ENCODE data around the gene LMNA. TPM values are rescaled to one million over a fixed set of nuclear protein-coding genes. Genes with fewer than 3 reads are reported as not detected.

The LMNA gene
- total RNA-seq, 1 experiment from 2014 or later: 499 TPM

DNA sequence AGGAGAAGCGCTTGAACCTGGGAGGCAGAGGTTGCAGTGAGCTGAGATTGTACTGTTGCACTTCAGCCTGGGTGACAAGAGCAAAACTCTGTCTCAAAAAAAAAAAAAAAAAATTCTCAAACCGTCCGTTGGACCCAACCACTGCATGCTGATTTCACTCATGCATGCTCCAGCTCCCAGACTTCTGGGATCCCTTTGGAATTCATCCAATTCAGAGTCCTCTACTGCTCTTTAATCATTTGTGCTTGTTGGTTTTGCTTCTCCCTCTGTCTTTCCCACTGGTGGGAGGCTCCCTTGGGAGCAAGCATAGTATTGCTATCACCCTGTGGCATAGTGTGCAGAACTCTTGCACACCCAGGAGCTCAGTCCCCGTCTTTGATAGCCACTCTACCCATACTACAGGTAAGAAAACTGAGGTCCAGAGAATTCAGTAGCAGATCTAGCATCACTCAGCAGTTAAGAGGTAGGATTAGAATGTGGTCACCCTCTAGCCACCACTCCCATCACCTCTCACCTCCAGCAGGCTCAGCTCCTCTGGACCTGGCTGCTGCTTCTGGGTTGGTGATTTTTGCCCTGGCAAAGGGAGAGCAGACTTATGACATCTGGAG, 3.1 kb upstream of the LMNA start:
- intact Hi-C loops (cut with micrococcal nuclease; ENCODE audit: unreplicated experiment): no loop called here
- no peaks in the 10 kb centered on the region for H3K9me3 Mint-ChIP-seq (ENCODE audit: low read depth, unreplicated experiment)
- CTCF ChIA-PET: interaction anchor here (0.6 to 1.6 kb wide), 2 partner anchors 15 kb away, joined by 3 to 6 read pairs; no protein-coding TSS in a partner anchor
- no peak overlapping the region for H3K4me3 Mint-ChIP-seq (ENCODE audit: low read depth, unreplicated experiment)
- peaks cover 45% of the 10 kb centered on the region for H3K36me3 Mint-ChIP-seq (ENCODE audit: insufficient read depth, unreplicated experiment)
- TF ChIP-seq, protein P1, sequence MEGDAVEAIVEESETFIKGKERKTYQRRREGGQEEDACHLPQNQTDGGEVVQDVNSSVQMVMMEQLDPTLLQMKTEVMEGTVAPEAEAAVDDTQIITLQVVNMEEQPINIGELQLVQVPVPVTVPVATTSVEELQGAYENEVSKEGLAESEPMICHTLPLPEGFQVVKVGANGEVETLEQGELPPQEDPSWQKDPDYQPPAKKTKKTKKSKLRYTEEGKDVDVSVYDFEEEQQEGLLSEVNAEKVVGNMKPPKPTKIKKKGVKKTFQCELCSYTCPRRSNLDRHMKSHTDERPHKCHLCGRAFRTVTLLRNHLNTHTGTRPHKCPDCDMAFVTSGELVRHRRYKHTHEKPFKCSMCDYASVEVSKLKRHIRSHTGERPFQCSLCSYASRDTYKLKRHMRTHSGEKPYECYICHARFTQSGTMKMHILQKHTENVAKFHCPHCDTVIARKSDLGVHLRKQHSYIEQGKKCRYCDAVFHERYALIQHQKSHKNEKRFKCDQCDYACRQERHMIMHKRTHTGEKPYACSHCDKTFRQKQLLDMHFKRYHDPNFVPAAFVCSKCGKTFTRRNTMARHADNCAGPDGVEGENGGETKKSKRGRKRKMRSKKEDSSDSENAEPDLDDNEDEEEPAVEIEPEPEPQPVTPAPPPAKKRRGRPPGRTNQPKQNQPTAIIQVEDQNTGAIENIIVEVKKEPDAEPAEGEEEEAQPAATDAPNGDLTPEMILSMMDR (IDR thresholded peaks at IDR 0.05; ENCODE audit: unreplicated experiment): no peak
- peak overlapping the region; percentile 19 for H3K27ac Mint-ChIP-seq (ENCODE audit: unreplicated experiment)
- no peak for DNase-seq
- no peaks in the 10 kb centered on the region for H3K27me3 Mint-ChIP-seq (ENCODE audit: unreplicated experiment)
- peaks cover 57% of the 10 kb centered on the region for H3K4me1 Mint-ChIP-seq (ENCODE audit: low read depth, unreplicated experiment)
- no TSS peak for BruUV-seq (replicated peaks)

DNA sequence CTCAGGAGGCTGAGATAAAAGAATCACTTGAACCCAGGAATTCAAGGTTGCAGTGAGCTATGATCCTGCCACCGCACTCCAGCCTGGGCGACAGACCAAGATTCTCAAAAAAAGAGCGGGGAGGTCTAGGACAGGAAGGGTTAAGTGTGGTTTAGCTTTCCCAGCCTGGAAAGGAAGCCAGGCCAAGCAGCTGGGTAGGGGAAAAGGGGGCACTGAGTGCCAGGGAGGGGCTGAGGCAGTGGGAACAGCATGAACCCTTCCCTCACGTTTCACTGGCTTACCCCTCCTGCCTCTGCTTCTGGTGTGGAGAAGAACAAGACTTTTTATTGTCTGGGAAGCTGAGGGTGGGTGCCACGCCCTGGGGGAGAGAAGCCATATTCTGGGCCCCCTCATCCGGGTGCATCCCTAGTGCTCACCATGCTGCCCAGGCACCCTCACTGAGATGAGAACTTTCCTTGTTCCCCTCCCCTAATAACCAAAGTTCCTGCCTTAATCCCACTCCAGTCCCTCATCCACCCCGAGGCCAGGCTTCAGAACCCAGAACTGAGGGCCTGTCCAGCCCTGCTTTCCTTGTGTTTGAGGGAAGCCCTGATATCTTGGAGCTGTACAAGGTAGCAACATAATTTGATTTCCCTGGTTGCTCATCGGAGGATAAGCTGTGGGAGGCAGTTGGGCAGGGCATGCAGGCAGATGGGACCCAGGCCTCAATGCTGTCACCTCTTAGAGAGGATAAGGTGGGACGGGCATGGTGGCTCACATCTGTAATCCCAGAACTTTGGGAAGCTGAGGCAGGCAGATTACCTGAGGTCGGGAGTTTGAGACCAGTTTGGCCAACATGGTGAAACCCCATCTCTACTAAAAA, 2.0 kb upstream of the LMNA start:
- no peak for DNase-seq

DNA sequence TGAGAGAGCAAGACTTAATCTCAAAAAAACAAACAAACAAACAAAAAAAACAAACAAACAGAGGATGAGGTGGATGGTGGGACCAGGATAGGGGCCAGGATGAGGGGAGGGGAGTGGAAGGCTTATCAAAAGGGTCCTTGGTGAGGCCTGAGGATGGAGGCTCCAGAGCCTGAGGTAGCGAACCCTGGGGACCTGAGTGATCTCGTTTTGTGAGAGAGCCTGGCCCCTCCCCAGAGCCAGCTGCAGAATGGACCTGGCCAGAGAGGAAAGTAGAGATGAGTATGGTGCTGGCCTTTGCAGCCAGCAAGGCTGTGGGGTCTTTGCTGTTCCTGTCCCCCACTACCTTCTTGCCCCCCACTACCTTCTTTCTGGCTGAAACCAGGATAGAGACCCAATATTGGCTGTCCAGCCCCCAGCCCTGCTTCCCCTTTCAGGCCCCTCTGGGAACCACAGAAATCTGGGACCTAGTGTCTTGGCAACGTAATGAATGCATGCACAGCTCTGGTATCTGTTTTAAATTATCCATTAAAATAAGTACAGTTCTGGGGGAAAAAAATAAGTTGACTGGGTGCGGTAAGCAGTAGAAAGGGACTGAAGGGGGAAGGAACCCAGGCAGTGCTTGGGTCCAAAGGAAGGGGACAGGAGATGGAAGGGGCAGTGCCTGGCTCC, 1.1 kb upstream of the LMNA start:
- Mint-ChIP-seq H3K36me3 (ENCODE audit: insufficient read depth, unreplicated experiment) (peaks cover 59% of the 10 kb centered on the region), H3K27ac (ENCODE audit: unreplicated experiment) (peak overlapping the region; percentile 85), H3K9me3 (ENCODE audit: low read depth, unreplicated experiment) (no peaks in the 10 kb centered on the region), H3K4me1 (ENCODE audit: low read depth, unreplicated experiment) (peaks cover 48% of the 10 kb centered on the region), H3K4me3 (ENCODE audit: low read depth, unreplicated experiment) (peak overlapping the region; percentile 82), H3K27me3 (ENCODE audit: unreplicated experiment) (no peaks in the 10 kb centered on the region)
- intact Hi-C loops (cut with micrococcal nuclease; ENCODE audit: unreplicated experiment): no loop called here
- BruUV-seq (replicated peaks): no TSS peak
- CTCF ChIA-PET: interaction anchor here (0.5 to 3.2 kb wide), 5 partner anchors 10 to 98 kb away, joined by 5 to 25 read pairs (median 7); no protein-coding TSS in a partner anchor
- no peak for DNase-seq
- TF ChIP-seq, protein P1 (IDR thresholded peaks at IDR 0.05; ENCODE audit: unreplicated experiment): no peak

More for the DNA sequence above, 2.0 kb upstream of the LMNA start:
- Mint-ChIP-seq H3K4me1 (ENCODE audit: low read depth, unreplicated experiment) (peaks cover 47% of the 10 kb centered on the region), H3K4me3 (ENCODE audit: low read depth, unreplicated experiment) (no peak overlapping the region), H3K36me3 (ENCODE audit: insufficient read depth, unreplicated experiment) (peaks cover 50% of the 10 kb centered on the region), H3K9me3 (ENCODE audit: low read depth, unreplicated experiment) (no peaks in the 10 kb centered on the region), H3K27me3 (ENCODE audit: unreplicated experiment) (no peaks in the 10 kb centered on the region), H3K27ac (ENCODE audit: unreplicated experiment) (peak overlapping the region; percentile 85)
- intact Hi-C loops (cut with micrococcal nuclease; ENCODE audit: unreplicated experiment): no loop called here
- CTCF ChIA-PET: interaction anchor here (1.6 to 2.4 kb wide), 2 partner anchors 16 kb away, joined by 6 to 17 read pairs; no protein-coding TSS in a partner anchor
- TF ChIP-seq, protein P1 (IDR thresholded peaks at IDR 0.05; ENCODE audit: unreplicated experiment): no peak
- no TSS peak for BruUV-seq (replicated peaks)

DNA sequence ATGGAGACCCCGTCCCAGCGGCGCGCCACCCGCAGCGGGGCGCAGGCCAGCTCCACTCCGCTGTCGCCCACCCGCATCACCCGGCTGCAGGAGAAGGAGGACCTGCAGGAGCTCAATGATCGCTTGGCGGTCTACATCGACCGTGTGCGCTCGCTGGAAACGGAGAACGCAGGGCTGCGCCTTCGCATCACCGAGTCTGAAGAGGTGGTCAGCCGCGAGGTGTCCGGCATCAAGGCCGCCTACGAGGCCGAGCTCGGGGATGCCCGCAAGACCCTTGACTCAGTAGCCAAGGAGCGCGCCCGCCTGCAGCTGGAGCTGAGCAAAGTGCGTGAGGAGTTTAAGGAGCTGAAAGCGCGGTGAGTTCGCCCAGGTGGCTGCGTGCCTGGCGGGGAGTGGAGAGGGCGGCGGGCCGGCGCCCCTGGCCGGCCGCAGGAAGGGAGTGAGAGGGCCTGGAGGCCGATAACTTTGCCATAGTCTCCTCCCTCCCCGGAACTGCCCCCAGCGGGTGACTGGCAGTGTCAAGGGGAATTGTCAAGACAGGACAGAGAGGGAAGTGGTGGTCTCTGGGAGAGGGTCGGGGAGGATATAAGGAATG, 505 bp downstream of the LMNA start:
- DNase-seq: no peak
- CTCF ChIA-PET: interaction anchor here (1.0 to 3.2 kb wide), 6 partner anchors 8 to 168 kb away, joined by 3 to 25 read pairs (median 12); partner anchors contain the start of gene SMG5
- TF ChIP-seq, protein P1 (IDR thresholded peaks at IDR 0.05; ENCODE audit: unreplicated experiment): no peak
- intact Hi-C loops (cut with micrococcal nuclease; ENCODE audit: unreplicated experiment): no loop called here
- Mint-ChIP-seq H3K4me3 (ENCODE audit: low read depth, unreplicated experiment) (peak overlapping the region; percentile 82), H3K27ac (ENCODE audit: unreplicated experiment) (peak overlapping the region; percentile 85), H3K9me3 (ENCODE audit: low read depth, unreplicated experiment) (no peaks in the 10 kb centered on the region), H3K36me3 (ENCODE audit: insufficient read depth, unreplicated experiment) (peaks cover 69% of the 10 kb centered on the region), H3K27me3 (ENCODE audit: unreplicated experiment) (no peaks in the 10 kb centered on the region), H3K4me1 (ENCODE audit: low read depth, unreplicated experiment) (peaks cover 52% of the 10 kb centered on the region)
- no TSS peak for BruUV-seq (replicated peaks)
